Neural progenitor cell (in vitro differentiated cells): Measurements from ENCODE around the gene CTSE. TPM values are rescaled to one million over a fixed set of nuclear protein-coding genes. Genes with fewer than 3 reads are reported as not detected.

Source experiments
- DNase-seq: peaks from one replicate; pipeline ENCODE4 v3.0.0-alpha.2; 2016; ENCODE audit warnings: low spot score
- H2AFZ ChIP-seq: fragments of 200-600 bp; sonication (generic); replicated peaks from 2 replicates; pipeline ENCODE4 v1.6.1; 2016; ENCODE audit warnings: antibody characterized with exemption
- H3F3A ChIP-seq: fragments of 200-600 bp; sonication (generic); 2 replicates; pipeline ENCODE4 v1.6.1; 2016; ENCODE audit warnings: antibody characterized with exemption, low read depth
- H3K27ac ChIP-seq: fragments of 200-600 bp; sonication (generic); 2 replicates; pipeline ENCODE4 v1.5.1; 2016; ENCODE audit warnings: mild to moderate bottlenecking
- H3K27me3 ChIP-seq: fragments of 200-600 bp; sonication (generic); 2 replicates; pipeline ENCODE4 v1.6.1; 2016; ENCODE audit warnings: mild to moderate bottlenecking, moderate library complexity
- H3K36me3 ChIP-seq: fragments of 200-600 bp; sonication (generic); 2 replicates; pipeline ENCODE4 v1.5.1; 2016
- H3K4me1 ChIP-seq: fragments of 200-600 bp; sonication (generic); 2 replicates; pipeline ENCODE4 v1.6.1; 2016; ENCODE audit warnings: mixed run types
- H3K4me2 ChIP-seq: fragments of 200-600 bp; sonication (generic); 2 replicates; pipeline ENCODE4 v1.6.1; 2016
- H3K4me3 ChIP-seq: fragments of 200-600 bp; sonication (generic); 2 replicates; pipeline ENCODE4 v1.5.1; 2016
- H3K79me2 ChIP-seq: fragments of 200-600 bp; sonication (generic); 2 replicates; pipeline ENCODE4 v1.6.1; 2016; ENCODE audit warnings: low read depth
- H3K9ac ChIP-seq: fragments of 200-600 bp; sonication (generic); 2 replicates; pipeline ENCODE4 v1.6.1; 2016
- H3K9me3 ChIP-seq: fragments of 200-600 bp; sonication (generic); 2 replicates; pipeline ENCODE4 v1.5.1; 2016; ENCODE audit warnings: low read depth
- H4K20me1 ChIP-seq: fragments of 200-600 bp; sonication (generic); 2 replicates; pipeline ENCODE4 v1.6.1; 2016; ENCODE audit warnings: low read depth
- H3K27ac Mint-ChIP-seq: 3 replicates; pipeline ENCODE4 v1.8.0; 2021; ENCODE audit warnings: mixed read lengths
- H3K27me3 Mint-ChIP-seq: 2 replicates; pipeline ENCODE4 v1.8.0; 2022; ENCODE audit warnings: low read depth, mild to moderate bottlenecking, inconsistent platforms, moderate library complexity, mixed read lengths; ENCODE audit not compliant: insufficient read depth
- H3K36me3 Mint-ChIP-seq: 3 replicates; pipeline ENCODE4 v1.8.0; 2021; ENCODE audit warnings: mixed read lengths
- H3K4me1 Mint-ChIP-seq: 3 replicates; pipeline ENCODE4 v1.8.0; 2021; ENCODE audit warnings: mixed read lengths
- H3K4me3 Mint-ChIP-seq: 3 replicates; pipeline ENCODE4 v1.8.0; 2021; ENCODE audit warnings: mild to moderate bottlenecking, moderate library complexity, mixed read lengths
- H3K9me3 Mint-ChIP-seq: 3 replicates; pipeline ENCODE4 v1.8.0; 2020; ENCODE audit warnings: mixed read lengths
- EZH2 ChIP-seq: fragments of 200-600 bp; sonication (generic); IDR thresholded peaks from 2 replicates; pipeline ENCODE4 v1.6.1; 2017; ENCODE audit warnings: antibody characterized with exemption, mild to moderate bottlenecking, moderate library complexity
- EZH2phosphoT487 ChIP-seq: fragments of 200-600 bp; sonication (generic); IDR thresholded peaks from 2 replicates; pipeline ENCODE4 v1.6.1; 2017; ENCODE audit warnings: antibody characterized with exemption
- total RNA-seq: library from RNA; depleted of rRNA; stranded (reverse); fragments of >200 nt; gene quantifications from 2 replicates; pipeline ENCODE4 v1.2.3, GENCODE V29; 2015; ENCODE audit warnings: low replicate concordance
- TF ChIP-seq, protein P1 (sequence below): fragments of 200-600 bp; sonication (generic); IDR thresholded peaks from 2 replicates; pipeline ENCODE4 v1.5.1; 2017; ENCODE audit warnings: antibody characterized with exemption, mild to moderate bottlenecking

CTSE gene
- total RNA-seq, 1 donor from 2014 or later: not detected

DNA sequence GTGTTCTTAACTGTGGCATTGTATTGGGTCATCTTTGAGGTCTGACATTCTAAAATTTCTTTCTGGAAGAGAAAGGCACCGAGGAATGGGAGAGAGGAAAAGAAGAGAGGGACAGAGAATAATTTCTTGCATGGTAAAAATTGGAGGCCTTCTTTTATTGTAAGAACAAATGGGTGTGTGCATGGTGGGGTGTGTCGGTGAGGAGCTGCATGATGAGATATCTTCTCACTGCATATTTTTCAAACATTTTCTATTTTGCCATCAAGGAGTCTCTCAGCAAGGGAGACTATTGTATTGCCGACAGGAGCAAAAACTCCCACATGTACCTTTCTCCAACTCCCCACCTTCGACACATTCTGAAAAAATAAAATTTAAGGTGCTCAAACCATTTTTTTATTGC is 6.5 kb upstream of the CTSE start:
- Mint-ChIP-seq H3K9me3 (peaks cover 7% of the 10 kb centered on the region), H3K27me3 (peaks cover 30% of the 10 kb centered on the region), H3K36me3 (no peaks in the 10 kb centered on the region), H3K27ac (no peak overlapping the region), H3K4me1 (peaks cover 12% of the 10 kb centered on the region), H3K4me3 (no peak overlapping the region)
- Histone ChIP-seq H4K20me1 (no peaks in the 10 kb centered on the region), H3F3A (no peaks in the 10 kb centered on the region), H3K4me3 (no peak overlapping the region), H3K9me3 (no peaks in the 10 kb centered on the region), H3K4me2 (no peak overlapping the region), H3K27me3 (no peaks in the 10 kb centered on the region), H3K4me1 (no peaks in the 10 kb centered on the region), H3K36me3 (no peaks in the 10 kb centered on the region), H3K27ac (no peak overlapping the region), H3K9ac (no peak overlapping the region), H3K79me2 (no peaks in the 10 kb centered on the region), H2AFZ (no peak overlapping the region)
- DNase-seq: no peak
- no peak for TF ChIP-seq EZH2phosphoT487
- TF ChIP-seq EZH2: no peak
- TF ChIP-seq, protein P1, sequence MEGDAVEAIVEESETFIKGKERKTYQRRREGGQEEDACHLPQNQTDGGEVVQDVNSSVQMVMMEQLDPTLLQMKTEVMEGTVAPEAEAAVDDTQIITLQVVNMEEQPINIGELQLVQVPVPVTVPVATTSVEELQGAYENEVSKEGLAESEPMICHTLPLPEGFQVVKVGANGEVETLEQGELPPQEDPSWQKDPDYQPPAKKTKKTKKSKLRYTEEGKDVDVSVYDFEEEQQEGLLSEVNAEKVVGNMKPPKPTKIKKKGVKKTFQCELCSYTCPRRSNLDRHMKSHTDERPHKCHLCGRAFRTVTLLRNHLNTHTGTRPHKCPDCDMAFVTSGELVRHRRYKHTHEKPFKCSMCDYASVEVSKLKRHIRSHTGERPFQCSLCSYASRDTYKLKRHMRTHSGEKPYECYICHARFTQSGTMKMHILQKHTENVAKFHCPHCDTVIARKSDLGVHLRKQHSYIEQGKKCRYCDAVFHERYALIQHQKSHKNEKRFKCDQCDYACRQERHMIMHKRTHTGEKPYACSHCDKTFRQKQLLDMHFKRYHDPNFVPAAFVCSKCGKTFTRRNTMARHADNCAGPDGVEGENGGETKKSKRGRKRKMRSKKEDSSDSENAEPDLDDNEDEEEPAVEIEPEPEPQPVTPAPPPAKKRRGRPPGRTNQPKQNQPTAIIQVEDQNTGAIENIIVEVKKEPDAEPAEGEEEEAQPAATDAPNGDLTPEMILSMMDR: no peak

DNA sequence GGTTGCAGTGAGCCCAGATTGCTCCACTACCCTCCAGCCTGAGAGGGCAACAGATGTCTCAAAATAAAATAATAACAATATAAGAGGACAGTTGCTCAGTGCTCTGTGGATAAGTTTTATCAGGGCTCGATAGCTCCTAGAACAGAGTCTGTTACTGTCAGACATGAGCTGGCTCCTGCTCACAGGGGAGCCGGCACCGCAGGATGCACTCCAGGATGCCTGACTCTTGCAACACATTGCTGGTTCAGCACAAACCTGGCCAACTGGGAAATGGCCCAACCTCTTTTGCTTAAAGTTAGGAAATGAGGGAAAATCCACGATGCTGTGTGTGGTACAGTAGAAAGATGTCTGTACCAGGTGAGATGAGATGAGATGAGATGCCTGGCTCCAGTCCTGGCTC is 5.8 kb upstream of the CTSE start:
- Histone ChIP-seq H3K4me1 (no peaks in the 10 kb centered on the region), H3K9me3 (no peaks in the 10 kb centered on the region), H3K79me2 (no peaks in the 10 kb centered on the region), H4K20me1 (no peaks in the 10 kb centered on the region), H3K4me3 (no peak overlapping the region), H3K36me3 (no peaks in the 10 kb centered on the region), H2AFZ (no peak overlapping the region), H3K4me2 (no peak overlapping the region), H3K27ac (no peak overlapping the region), H3K27me3 (no peaks in the 10 kb centered on the region), H3F3A (no peaks in the 10 kb centered on the region), H3K9ac (no peak overlapping the region)
- no peak for DNase-seq
- H3K4me1 Mint-ChIP-seq: peaks cover 5% of the 10 kb centered on the region
- TF ChIP-seq EZH2 (no peak), EZH2phosphoT487 (no peak)
- TF ChIP-seq, protein P1: no peak
- peaks cover 7% of the 10 kb centered on the region for H3K9me3 Mint-ChIP-seq
- H3K27me3 Mint-ChIP-seq: peaks cover 23% of the 10 kb centered on the region
- no peak overlapping the region for H3K27ac Mint-ChIP-seq
- no peaks in the 10 kb centered on the region for H3K36me3 Mint-ChIP-seq
- no peak overlapping the region for H3K4me3 Mint-ChIP-seq

DNA sequence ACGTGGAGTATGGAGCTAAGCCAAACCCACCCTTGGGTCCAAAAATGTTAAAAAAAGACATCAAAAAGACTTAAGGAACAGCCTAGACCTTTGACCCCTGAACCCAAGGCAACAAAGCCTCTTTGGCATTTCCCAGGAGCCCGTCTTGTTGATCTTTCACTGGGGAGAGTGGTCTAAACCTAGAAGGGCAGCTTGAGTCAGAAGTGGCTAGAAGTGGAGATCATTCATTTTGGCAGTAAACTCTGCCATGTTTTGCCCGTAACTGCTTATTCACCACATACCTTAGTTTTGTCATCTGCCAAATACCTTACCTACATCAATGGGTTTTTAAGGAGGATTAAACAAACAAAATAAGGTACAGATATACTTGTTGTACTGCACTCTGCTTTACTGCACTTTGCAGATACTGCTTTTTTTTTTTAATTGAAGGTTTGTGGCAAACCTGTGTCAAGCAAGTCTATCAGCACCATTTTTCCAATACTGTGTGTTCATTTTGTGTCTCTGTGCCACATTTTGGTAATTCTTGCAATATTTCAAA is 1.7 kb upstream of the CTSE start:
- TF ChIP-seq, protein P1: no peak
- no peak overlapping the region for H3K27ac Mint-ChIP-seq
- H3K27me3 Mint-ChIP-seq: peaks cover 9% of the 10 kb centered on the region
- Histone ChIP-seq H2AFZ (no peak overlapping the region), H3K27me3 (no peaks in the 10 kb centered on the region), H3K4me3 (no peak overlapping the region), H3K9ac (no peak overlapping the region), H3K36me3 (no peaks in the 10 kb centered on the region), H3K27ac (no peak overlapping the region), H3K4me2 (no peak overlapping the region), H3K9me3 (no peaks in the 10 kb centered on the region), H4K20me1 (no peaks in the 10 kb centered on the region), H3F3A (no peaks in the 10 kb centered on the region), H3K79me2 (no peaks in the 10 kb centered on the region), H3K4me1 (no peaks in the 10 kb centered on the region)
- no peak for DNase-seq
- H3K36me3 Mint-ChIP-seq: no peaks in the 10 kb centered on the region
- H3K4me3 Mint-ChIP-seq: no peak overlapping the region
- no peaks in the 10 kb centered on the region for H3K4me1 Mint-ChIP-seq
- no peaks in the 10 kb centered on the region for H3K9me3 Mint-ChIP-seq
